ENCODE measurements around the gene TMEM158.

TMEM158 gene

GRCh38 chr3:45261333-45262110 lies 35.4 kb upstream of the TMEM158 start:
- TF ChIP-seq TEAD4 (IDR thresholded peaks at IDR 0.05) = no peak
- no peak for TF ChIP-seq YY1 (IDR thresholded peaks at IDR 0.05; ENCODE audit: low read depth)
- TF ChIP-seq REST (IDR thresholded peaks at IDR 0.05; ENCODE audit: low read depth) = no peak

DNA sequence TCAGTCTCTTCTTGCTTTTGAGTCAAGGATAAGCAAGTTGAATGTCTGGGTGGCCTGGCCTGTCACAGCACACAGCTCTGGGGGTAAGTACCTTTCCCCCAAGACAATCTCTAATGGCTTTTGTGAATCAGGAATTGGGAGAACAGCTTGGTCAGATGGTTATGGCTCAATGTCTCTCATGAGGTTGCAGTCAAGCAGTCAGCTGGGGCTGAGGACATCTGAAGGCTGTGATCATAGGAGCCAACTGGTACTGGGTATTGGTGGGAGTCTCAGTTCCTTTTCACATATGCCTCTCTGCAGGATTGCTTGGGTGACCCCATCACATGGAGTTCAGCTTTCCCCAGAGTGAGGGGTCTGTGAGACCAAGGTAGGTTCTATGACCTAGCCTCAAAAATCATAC lies 33.0 kb upstream of the TMEM158 start:
- no peak for TF ChIP-seq FOXM1 (IDR thresholded peaks at IDR 0.05; ENCODE audit: borderline replicate concordance, low read depth)
- TF ChIP-seq RAD21 (IDR thresholded peaks at IDR 0.05; ENCODE audit: low read depth) = no peak
- no peak for TF ChIP-seq TEAD4 (IDR thresholded peaks at IDR 0.05)
- TF ChIP-seq EGR1 (IDR thresholded peaks at IDR 0.05) = no peak
- TF ChIP-seq ZBTB7A (IDR thresholded peaks at IDR 0.05; ENCODE audit: low read depth) = no peak
- no peak for TF ChIP-seq NFIC (IDR thresholded peaks at IDR 0.05)
- TF ChIP-seq REST (IDR thresholded peaks at IDR 0.05; ENCODE audit: low read depth) = no peak
- TF ChIP-seq CREB1 (IDR thresholded peaks at IDR 0.05; ENCODE audit: low read depth) = no peak
- no peak for TF ChIP-seq TAF1 (IDR thresholded peaks at IDR 0.05; ENCODE audit: low read depth)
- no peak for TF ChIP-seq YY1 (IDR thresholded peaks at IDR 0.05; ENCODE audit: low read depth)
- TF ChIP-seq EP300 (IDR thresholded peaks at IDR 0.05; ENCODE audit: borderline replicate concordance) = no peak
- no peak for TF ChIP-seq MAX (IDR thresholded peaks at IDR 0.05)
- TF ChIP-seq, protein P1, sequence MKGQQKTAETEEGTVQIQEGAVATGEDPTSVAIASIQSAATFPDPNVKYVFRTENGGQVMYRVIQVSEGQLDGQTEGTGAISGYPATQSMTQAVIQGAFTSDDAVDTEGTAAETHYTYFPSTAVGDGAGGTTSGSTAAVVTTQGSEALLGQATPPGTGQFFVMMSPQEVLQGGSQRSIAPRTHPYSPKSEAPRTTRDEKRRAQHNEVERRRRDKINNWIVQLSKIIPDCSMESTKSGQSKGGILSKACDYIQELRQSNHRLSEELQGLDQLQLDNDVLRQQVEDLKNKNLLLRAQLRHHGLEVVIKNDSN (IDR thresholded peaks at IDR 0.05) = no peak

DNA sequence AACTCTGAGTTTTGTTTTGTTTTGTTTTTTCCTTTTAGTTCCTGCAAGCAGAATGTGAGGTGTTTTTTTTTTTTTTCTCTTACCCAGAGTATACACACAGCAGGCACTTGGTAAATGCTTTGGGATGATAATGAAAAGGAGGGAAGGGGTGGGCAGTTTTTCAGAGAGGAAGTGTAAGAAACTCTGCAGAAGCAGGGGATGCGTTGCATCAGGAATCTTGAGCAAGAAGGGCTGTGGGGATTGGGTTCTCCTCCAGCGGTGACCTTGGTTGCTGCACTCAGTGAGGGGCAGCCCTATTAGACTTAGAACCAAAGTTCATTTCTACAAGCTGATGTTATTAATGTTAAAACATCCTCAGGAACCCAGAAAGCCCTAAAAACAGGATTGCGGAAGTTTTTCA lies 32.2 kb upstream of the TMEM158 start:
- no peak for TF ChIP-seq EP300 (IDR thresholded peaks at IDR 0.05; ENCODE audit: borderline replicate concordance)
- TF ChIP-seq TEAD4 (IDR thresholded peaks at IDR 0.05) = no peak

- TF ChIP-seq NFIC (IDR thresholded peaks at IDR 0.05) = no peak
Measured at GRCh38 chr3:45253316-45253715, 27.2 kb upstream of the TMEM158 start.

DNA sequence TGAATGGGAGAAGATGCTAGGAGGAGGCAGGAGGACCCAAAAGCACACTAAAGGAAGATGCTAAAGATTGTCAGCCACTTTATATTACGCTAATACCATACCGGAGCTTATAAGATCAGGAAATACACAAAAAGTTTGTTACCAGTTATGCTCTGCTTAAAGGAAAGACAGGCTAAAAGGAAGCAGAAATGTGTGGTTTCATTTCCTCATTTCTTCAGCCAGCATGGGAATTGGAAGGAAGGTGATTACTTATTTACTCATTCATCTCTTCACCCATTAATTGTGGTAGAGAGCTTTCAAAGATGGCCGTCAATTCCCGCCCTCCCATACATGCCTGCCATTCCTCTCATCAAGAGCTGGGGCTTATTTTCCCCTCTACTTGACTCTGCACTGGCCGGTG lies 26.7 kb upstream of the TMEM158 start:
- TF ChIP-seq REST (IDR thresholded peaks at IDR 0.05; ENCODE audit: low read depth) (no peak), ZBTB7A (IDR thresholded peaks at IDR 0.05; ENCODE audit: low read depth) (no peak), NFIC (IDR thresholded peaks at IDR 0.05) (no peak), TCF12 (IDR thresholded peaks at IDR 0.05; ENCODE audit: low read depth) (no peak), YY1 (IDR thresholded peaks at IDR 0.05; ENCODE audit: low read depth) (no peak), MAX (IDR thresholded peaks at IDR 0.05) (no peak), CREB1 (IDR thresholded peaks at IDR 0.05; ENCODE audit: low read depth) (no peak), CEBPB (IDR thresholded peaks at IDR 0.05) (no peak), RAD21 (IDR thresholded peaks at IDR 0.05; ENCODE audit: low read depth) (no peak), TEAD4 (IDR thresholded peaks at IDR 0.05) (no peak), EP300 (IDR thresholded peaks at IDR 0.05; ENCODE audit: borderline replicate concordance) (no peak)
- TF ChIP-seq, protein P1 (IDR thresholded peaks at IDR 0.05) = no peak
